Measurements from ENCODE around the gene CBLB.

DNA sequence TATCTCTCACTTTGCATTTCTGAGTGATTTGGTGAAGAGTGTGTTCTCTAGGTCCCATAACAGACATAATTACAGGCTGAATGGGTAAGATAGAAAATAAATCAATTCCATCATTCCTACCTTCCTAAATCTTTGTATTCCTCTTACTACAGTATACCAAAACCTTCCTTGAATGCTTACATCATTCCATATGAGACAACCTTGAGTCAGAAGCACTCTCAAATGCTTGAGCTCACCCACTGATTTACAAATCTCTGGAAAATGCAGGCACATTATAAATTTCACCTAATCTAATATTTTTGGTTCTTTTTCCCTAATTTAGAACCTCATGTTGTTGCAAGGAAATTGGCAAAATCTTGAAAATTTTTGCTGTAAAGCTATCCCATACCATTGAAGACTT is 239.1 kb downstream of the CBLB start:
- TF ChIP-seq, protein P1, sequence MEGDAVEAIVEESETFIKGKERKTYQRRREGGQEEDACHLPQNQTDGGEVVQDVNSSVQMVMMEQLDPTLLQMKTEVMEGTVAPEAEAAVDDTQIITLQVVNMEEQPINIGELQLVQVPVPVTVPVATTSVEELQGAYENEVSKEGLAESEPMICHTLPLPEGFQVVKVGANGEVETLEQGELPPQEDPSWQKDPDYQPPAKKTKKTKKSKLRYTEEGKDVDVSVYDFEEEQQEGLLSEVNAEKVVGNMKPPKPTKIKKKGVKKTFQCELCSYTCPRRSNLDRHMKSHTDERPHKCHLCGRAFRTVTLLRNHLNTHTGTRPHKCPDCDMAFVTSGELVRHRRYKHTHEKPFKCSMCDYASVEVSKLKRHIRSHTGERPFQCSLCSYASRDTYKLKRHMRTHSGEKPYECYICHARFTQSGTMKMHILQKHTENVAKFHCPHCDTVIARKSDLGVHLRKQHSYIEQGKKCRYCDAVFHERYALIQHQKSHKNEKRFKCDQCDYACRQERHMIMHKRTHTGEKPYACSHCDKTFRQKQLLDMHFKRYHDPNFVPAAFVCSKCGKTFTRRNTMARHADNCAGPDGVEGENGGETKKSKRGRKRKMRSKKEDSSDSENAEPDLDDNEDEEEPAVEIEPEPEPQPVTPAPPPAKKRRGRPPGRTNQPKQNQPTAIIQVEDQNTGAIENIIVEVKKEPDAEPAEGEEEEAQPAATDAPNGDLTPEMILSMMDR (IDR thresholded peaks at IDR 0.05; ENCODE audit: insufficient read depth, low read depth, low read length), result no peak
- no peak for TF ChIP-seq EZH2 (IDR thresholded peaks at IDR 0.05; ENCODE audit: insufficient read depth, low read length)

Data from astrocyte (in vitro differentiated cells and primary cell).